NCI-H2196 (cell line): ENCODE results near the gene HUNK.
"Not testable (repeated sequence)": the region's sequence is repeated elsewhere in the genome, so short reads cannot be mapped to it uniquely, and the experiment has no call there.

Experiments
- DNase-seq: peaks from one replicate; lab custom pipeline; 2025; ENCODE audit not compliant: unreplicated experiment; lab: John Stamatoyannopoulos, UW

HUNK gene

GRCh38 chr21:31872452-31873274 lies at the start of gene HUNK:
HUNK (plus strand) TSS chr21:31873020; CDS start chr21:31873675, 655 bp downstream.
- DNase-seq = peak; percentile 67

DNA sequence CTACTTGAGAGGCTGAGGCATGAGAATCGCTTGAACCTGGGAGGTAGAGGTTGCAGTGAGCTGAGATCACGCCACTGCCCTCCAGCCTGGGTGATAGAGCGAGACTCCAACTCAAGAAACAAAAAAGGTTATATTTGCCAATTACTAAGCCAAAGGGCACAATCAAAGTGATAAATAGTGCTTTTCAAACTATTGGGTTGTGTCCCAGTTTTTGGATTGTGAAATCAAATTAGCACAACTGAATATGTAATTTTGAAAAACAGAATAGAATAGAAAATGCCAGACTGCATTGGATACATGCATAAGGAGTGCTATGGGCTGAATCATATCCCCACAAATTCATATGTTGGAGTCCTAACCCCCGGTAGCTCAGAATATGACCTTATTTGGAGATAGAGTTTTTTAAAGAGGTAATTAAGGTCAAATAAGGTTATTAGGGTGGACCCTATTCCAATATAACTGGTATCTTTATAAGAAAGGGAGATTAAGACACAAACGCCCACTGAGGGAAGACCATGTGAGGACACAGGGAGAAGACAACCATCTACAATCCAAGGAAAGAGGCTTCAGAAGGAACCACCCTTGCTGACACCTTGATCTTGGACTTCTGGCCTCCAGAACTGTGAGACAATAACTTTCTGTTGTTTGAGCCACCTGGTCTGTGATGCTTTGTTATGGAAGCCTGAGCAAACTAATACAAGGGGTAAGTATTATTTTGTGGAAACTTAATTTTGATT lies 42.9 kb upstream of the HUNK start:
- no peak for DNase-seq

DNA sequence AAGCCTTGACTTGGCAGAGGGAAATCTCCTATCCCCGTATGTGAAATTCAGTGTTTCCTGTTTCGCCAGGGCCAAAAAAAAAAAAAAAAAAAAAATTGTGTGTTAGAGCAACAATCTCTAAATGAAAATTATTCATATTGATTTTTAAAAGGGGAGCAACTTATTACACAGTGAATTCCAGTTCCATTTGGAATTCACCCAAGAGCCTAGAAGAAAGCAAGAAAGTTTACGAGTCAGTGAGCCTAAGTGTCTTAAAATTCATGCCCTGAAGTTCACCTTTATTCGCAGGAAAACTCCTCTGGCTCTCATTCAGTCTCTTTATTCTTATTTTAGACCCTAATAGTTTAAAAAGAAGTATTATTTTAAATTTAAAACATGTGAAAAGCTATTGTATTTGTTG lies 42.1 kb upstream of the HUNK start:
- DNase-seq = no peak

DNA sequence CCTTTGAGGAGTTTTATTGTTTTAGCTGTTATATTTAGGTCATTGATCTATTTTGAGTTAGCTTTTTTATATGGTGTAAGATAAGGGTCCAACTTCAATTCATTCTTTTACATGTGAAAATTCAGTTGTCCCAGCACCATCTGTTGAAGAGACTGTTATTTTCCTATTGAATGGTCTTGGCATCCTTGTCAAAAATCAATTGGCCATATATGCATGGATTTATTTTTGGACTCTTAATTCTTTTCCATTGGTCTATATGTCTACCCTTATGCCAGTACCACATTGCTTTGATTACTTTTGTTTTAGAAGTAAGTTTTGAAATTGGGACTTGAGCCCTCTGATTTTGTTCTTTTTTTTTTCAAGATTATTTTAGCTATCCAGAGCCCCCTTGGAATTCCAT lies 35.8 kb upstream of the HUNK start:
- DNase-seq = no peak

DNA sequence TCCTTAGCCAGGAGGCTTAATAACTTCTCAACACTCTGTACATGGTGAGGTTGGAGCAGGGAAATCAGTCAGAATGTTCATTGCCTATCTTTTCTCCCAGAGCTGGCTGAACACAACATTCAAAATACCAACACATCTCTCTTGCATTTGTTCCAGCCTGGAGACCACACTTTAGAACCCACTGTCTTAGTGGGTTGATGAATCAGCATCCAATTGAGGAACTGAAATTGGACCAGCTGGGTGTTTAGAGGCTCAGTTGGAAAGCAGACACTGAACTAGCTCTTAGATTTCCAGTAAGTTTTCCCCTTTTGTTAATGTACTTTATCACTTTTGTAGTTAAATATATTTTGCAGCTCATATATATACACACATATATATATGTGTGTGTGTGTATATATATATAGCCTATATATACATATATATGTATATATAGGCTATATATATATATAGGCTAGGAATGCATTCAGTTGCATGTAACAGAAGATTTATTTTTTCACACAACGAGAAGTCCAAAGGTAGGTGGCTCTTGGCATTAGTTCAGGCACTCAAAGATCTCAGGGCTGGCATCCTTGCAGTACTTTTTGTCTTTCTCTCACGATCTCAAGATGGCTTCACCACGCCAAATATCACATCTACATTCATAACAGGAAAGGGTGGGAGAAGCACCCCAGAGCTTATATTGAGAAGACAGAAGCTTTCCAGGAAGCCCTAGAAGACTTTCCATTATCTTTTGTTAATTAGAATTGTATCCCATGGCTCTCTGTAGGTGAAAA lies 35.0 kb upstream of the HUNK start:
- DNase-seq = no peak

DNA sequence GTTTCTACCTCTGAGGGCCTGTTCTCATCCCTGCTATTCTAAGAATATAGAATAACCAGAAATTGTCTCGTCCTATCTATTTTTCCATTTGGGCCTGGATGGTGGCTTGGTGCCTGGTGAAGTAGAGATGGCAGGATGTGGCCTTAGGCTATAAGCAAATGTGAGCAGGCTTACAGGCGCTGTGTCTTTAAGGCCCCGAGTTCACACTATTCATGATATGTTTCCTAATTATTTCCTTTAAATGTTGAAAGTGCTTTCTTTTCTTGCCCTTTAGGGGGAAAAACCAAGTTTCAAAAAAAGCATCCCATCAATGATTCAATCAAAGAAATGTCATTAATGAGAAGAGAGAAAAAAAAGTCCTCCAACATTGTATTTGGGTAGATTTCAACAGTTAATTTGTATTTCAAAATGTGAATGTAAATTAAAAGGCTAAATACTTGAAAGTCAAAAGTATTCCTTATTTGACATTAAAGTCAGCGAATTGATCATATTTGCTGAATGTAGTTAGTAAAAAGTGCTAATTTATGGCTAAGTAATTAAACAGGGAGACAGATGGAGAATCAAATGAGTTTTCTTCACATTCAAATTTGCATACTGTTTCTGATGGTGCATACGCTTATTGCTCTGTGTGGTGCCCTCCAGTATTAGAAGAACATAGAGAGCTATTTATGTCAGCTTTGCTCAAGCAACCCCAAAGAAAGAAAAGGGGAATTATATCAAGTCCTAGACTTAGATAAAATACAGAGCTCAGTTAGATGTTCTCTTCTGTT lies 34.0 kb upstream of the HUNK start:
- no peak for DNase-seq

DNA sequence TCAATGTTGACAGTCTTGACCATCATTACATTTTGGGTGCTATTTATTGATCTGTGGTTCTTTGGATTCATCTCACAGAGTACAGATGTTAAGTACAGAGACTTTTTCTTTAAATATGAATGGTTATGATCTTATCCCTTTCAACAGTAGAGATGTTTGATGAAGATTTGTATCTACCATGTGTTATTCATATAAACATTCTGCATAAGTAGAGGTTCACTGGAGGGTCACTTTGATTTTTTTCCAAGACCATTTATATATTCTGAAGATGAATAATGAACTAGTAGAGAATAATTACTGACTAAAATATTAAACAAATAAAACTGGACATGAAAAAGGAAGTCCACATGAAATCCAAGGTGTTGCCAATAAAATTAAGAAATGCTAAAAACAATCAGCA lies 28.6 kb upstream of the HUNK start:
- DNase-seq = no peak

DNA sequence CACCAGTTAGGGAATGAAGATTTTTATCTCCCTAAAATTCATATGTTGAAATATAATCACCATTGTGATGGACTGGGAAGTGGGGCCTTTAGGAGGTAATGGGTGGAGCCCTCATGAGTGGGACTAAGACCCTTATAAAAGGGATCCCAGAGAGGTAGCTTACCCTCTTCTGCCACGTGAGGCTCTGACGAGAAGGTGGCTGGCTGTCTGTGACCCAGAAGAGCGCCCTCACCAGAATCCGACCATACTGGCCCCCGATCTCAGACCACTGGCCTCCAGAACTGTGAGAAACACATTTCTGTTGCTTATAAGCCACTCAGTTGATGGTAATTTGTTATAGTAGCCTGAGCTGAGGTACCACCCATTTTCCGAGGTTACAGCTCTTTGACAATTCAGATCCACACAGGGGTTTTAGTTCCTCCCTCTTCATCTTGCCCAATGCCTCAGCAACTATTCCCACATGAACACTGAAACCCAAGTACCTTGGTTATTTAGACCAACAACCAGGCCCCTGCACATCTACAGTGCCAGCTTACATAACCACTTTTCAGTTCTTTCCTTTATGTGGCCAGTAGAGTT lies 27.6 kb upstream of the HUNK start:
- DNase-seq = no peak

GRCh38 chr21:31846690-31847089 lies 26.1 kb upstream of the HUNK start:
- DNase-seq = no peak

- no peak for DNase-seq
Measured at GRCh38 chr21:31847761-31848160, 25.1 kb upstream of the HUNK start.

DNA sequence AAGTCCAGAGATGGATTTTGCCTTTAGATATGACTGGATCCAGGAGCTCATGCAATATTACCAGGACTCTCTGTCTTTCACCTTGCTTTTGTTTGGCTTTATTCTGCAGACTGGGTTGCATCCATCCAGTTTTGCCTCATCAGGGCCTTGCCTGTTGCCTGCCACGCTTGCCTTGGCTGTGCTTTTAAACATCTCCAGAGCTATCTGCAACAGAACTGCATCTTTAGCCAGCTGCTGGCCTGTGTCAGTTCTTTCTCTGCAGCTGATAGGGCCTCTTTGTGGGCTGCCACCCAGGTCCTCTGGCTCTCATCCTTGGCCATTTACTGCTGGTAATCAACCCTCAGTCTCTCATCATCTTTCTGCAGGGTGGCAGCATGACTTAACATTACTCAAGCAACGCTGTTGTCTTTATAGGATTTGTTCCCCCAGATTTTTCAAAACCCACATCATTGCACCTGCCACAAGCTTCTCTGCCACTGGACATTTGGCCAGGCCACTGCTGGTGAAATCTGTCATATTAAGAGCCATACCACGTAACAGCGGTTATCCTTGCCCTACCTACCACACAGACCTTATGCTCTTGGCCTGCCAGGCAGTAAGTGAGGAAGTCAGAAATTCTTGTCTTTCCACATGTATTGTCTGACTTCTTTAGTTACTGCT lies 24.4 kb upstream of the HUNK start:
- no peak for DNase-seq

DNA sequence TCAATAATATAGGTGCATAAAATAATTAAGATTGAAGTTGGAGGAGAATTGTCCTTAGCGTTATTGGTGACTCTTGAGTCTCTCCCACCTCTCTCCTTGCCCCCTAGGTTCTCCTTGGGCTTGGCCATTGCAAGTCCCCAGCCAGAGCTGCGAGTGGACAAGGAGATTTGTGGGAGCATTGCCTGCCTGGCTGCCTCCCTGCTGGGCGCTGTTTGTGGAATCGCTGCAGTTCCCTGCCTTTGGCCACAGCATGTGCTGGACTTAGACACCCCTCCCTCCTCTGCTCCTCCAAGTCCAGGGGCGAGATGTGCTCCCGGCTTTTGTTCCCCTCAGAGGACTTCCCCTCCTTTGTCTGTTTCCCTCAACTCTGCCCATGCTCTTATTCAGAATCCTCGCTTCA lies 21.9 kb upstream of the HUNK start:
- DNase-seq = no peak

DNA sequence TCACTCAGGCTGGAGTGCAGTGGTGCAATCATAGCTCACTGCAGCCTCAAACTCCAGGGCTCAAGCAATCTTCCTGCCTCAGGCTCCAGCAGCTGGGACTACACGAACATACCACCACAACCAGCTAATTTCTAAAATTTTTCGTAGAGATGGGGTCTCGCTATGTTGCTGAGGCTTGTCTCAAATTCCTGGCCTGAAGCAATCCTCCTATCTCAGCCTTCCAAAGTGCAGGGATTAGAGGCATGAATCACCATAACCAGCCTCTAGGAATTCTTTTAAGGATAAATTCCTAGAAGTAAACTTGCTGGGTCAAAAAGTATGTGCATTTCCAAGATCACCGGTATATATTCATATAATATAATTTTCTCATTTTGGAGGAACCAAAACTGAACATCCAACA lies 17.6 kb upstream of the HUNK start:
- no peak for DNase-seq

- no peak for DNase-seq
Measured at GRCh38 chr21:31857096-31857495, 15.7 kb upstream of the HUNK start.

GRCh38 chr21:31857631-31858030 lies 15.2 kb upstream of the HUNK start:
- not testable (repeated sequence) for DNase-seq

GRCh38 chr21:31860851-31861250 lies 12.0 kb upstream of the HUNK start:
- no peak for DNase-seq

- DNase-seq = no peak
Measured at GRCh38 chr21:31862078-31862477, 10.7 kb upstream of the HUNK start.

GRCh38 chr21:31865429-31865970 lies 7.3 kb upstream of the HUNK start:
- DNase-seq = no peak

DNA sequence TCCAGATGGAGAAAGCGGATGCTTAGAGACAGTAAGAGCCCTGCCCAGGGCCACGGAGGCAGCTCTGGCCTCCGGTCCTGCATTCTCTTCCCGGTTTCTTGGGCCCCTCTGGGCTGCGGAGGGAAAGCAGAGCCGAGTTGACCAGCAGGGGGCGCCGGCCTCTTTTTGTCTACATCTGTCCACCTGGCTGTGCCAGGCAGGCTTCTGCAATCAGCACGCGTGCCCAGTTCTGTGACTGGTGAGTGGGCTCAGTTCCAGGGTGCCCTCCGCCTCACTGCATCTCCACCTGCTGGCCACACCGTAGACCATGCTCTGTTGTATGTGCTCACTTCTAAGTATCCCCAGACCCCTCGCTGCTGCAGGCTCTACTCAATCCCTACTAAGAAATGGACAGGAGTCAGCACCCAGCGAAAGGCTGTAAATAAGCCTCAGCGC lies 6.7 kb upstream of the HUNK start:
- peak; percentile 95 for DNase-seq

GRCh38 chr21:31869750-31870149 lies 3.1 kb upstream of the HUNK start:
- DNase-seq = no peak
